22Rv1 (cell line): ENCODE data around the gene CAPN11.
"Not testable (repeated sequence)": the region's sequence is repeated elsewhere in the genome, so short reads cannot be mapped to it uniquely, and the experiment has no call there.

Experiments
- H3K27ac ChIP-seq: fragments of 450-650 bp; 2 replicates; pipeline ENCODE4 v1.5.1; 2017
- ZFX ChIP-seq: fragments of 450-650 bp; IDR thresholded peaks from 2 replicates; pipeline ENCODE4 v1.6.1; 2017; ENCODE audit warnings: antibody characterized with exemption, borderline replicate concordance
- TF ChIP-seq, protein P1 (sequence below): fragments of 450-650 bp; IDR thresholded peaks from 2 replicates; pipeline ENCODE4 v1.5.1; 2017; ENCODE audit warnings: mild to moderate bottlenecking

CAPN11 gene

DNA sequence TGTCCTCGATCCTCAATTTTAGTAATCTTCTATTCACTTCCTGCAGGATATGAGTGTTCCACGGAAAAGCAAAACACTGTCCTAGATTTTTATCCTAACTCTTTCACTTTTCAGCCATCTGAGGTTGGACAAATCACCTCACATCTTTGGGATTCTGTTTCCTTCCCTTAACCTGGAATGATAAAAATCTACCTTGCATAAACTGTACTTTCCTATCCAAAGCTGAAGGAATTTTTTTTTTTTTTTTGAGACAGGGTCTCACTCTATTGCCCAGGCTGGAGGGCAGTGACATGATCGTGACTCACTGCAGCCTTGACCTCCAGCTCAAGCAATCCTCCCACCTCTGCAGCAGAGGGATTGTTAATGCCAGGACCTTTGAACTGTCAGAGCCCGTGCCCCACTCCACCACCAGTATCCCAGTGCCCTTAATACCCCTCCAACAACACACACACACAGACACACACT is 20.5 kb downstream of the CAPN11 start:
- no peak overlapping the region for H3K27ac ChIP-seq
- TF ChIP-seq, protein P1, sequence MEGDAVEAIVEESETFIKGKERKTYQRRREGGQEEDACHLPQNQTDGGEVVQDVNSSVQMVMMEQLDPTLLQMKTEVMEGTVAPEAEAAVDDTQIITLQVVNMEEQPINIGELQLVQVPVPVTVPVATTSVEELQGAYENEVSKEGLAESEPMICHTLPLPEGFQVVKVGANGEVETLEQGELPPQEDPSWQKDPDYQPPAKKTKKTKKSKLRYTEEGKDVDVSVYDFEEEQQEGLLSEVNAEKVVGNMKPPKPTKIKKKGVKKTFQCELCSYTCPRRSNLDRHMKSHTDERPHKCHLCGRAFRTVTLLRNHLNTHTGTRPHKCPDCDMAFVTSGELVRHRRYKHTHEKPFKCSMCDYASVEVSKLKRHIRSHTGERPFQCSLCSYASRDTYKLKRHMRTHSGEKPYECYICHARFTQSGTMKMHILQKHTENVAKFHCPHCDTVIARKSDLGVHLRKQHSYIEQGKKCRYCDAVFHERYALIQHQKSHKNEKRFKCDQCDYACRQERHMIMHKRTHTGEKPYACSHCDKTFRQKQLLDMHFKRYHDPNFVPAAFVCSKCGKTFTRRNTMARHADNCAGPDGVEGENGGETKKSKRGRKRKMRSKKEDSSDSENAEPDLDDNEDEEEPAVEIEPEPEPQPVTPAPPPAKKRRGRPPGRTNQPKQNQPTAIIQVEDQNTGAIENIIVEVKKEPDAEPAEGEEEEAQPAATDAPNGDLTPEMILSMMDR, result no peak
- no peak for TF ChIP-seq ZFX

DNA sequence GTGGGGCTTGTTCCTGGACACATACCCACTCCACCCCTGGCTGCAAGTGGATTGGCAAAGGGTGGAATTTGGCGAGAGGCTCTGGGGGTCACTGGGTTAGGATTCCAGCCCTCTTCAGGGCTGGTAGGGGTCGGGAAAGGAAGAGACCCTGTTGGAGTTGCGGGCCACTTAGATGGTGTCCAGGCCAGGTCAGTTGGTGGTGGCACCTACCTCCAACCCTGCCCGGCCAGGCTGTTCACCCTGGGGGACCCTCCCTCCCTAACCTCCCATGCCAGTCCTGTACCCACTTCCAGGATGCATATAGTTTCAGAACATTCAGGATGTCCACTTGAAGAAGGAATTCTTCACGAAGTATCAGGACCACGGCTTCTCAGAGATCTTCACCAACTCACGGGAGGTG is 21.0 kb downstream of the CAPN11 start:
- no peak for TF ChIP-seq ZFX
- TF ChIP-seq, protein P1, result no peak
- no peak overlapping the region for H3K27ac ChIP-seq

DNA sequence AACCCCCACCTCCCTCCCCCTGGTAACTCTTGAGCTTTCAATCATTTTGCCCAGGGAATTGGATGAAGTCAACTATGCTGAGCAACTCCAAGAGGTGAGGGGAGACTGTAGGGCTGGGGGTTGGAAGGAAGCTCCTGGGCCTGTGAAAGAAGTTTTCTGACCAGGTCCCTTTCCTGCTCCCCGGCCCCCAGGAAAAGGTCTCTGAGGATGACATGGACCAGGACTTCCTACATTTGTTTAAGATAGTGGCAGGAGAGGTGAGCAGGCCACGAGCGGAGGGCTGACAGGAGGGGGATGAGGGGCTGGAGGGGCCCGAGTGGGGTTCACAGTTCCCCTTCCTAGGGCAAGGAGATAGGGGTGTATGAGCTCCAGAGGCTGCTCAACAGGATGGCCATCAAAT is 21.8 kb downstream of the CAPN11 start:
- TF ChIP-seq, protein P1, result no peak
- no peak for TF ChIP-seq ZFX
- H3K27ac ChIP-seq, result no peak overlapping the region

DNA sequence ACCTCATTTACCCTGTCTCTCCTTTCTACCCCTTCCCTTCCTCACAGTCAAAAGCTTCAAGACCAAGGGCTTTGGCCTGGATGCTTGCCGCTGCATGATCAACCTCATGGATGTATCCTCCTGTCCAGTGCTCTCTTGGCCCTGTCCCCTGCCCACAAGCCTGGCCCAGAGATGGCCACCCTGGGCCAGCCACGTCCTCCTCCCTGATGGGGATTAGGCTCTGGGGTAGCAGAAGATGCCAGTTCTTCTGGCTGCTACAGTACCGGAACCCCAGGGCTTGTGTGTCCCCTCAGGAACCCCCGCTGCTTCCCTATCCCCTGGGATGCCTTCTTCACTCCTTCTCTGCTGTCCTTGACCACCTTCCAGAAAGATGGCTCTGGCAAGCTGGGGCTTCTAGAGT is 22.3 kb downstream of the CAPN11 start:
- TF ChIP-seq ZFX, result no peak
- TF ChIP-seq, protein P1, result no peak
- no peak overlapping the region for H3K27ac ChIP-seq

DNA sequence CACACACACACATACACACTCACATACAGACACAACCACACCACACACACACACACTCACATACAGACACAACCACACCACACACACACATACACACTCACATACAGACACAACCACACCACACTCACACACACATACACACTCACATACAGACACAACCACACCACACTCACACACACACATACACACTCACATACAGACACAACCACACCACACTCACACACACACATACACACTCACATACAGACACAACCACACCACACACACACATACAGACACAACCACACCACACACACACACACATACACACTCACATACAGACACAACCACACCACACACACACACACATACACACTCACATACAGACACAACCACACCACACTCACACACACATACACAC is 23.2 kb downstream of the CAPN11 start:
- H3K27ac ChIP-seq, result not testable (repeated sequence)

DNA sequence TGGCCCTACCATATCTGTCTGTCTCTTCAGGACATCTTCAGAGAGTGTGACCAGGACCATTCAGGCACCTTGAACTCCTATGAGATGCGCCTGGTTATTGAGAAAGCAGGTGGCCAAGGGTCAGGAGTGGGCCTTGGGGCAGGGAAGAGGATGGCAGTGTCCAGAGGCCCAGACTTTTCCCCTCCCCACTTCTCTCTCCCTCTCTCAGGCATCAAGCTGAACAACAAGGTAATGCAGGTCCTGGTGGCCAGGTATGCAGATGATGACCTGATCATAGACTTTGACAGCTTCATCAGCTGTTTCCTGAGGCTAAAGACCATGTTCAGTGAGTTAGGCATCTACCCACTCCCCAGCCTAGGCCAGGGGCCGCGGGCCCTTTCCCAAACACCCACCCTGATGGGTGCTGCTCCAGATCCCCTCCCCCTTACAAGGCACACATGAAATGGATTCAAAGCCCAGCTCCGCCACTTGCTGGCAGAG is 24.3 kb downstream of the CAPN11 start:
- TF ChIP-seq, protein P1, result no peak
- TF ChIP-seq ZFX, result no peak

DNA sequence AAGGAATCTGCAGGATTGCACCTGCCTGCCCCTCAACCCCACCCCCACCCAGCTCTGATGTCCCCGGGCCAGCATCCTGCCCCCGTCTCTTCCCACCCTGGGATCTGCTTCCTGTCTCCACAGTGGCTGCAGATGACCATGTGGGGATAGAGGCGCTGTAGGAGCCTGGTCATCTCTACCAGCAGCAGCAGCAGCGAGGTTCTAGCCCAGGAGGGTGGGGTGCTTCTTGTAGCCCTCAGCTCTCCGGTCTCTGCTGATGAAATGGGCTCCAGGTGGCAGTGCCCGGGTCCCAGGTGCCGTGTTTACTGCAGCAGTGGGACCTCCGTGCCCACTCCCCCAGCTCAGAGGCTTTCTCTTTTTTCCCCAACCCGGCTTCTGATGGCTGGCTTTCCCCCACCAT is 25.2 kb downstream of the CAPN11 start:
- TF ChIP-seq, protein P1, result no peak
- no peak for TF ChIP-seq ZFX
- no peak overlapping the region for H3K27ac ChIP-seq

More for the DNA sequence above, 24.3 kb downstream of the CAPN11 start:
- H3K27ac ChIP-seq, result no peak overlapping the region

DNA sequence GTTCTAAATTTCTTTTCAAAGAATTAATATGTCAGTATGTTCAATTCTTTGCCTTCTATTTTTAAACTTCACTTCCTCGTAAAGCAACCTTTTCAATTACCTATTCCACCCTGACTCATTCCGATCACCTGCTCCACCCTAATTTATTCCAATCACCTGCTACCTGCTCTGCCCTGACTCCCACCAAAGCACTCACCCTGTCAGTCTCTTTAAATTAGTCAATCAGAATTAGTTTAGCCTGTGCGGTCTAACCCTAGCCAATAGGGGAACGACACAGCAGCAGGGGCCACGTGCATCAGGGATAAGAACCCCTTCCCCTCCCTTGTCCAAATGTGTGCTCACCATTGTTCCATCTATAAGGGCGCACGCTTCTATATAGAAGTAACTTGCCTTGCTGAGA is 26.7 kb downstream of the CAPN11 start:
- not testable (repeated sequence) for H3K27ac ChIP-seq
